ENCODE results near the gene SUPT5H.

The SUPT5H gene

DNA sequence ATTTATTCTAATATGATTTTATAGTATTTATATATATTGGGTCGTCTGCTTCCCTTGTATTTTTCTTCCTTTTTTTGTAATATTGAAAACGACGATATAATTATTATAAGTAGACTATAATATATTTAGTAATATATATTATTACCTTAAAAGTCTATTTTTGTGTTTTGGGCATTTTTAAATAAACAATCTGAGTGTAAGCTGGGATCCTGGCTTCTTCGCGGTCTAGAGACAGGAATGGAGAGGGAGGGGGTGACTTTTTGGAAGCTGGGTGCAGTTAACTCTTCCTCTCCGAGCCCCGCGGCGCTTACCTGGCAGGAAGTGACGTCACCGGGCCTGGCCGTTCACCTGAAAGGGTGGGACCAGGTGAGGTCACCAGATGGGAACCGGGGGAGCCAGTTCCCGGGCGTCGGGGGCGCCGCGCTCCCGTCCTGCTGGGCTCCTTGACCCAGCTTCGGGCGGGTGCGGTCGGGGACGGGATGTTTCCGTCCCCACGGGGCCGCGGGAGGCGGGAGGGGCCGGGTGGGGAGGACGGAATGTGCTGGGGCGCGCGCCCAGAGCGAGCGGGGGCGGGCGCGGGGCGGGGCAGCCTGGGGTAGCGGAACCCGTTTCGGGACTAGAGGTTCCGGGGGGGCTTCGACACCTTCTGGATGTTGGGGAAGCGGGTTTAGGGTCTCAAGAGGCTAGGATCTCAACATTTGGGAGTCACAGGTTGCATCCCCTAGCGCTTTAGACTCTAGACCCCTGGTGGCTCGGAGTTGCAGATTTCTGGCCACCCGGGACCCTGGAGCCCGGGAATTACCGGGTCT lies 36.0 kb upstream of the SUPT5H start:
- DNase-seq = peak; percentile 96

DNA sequence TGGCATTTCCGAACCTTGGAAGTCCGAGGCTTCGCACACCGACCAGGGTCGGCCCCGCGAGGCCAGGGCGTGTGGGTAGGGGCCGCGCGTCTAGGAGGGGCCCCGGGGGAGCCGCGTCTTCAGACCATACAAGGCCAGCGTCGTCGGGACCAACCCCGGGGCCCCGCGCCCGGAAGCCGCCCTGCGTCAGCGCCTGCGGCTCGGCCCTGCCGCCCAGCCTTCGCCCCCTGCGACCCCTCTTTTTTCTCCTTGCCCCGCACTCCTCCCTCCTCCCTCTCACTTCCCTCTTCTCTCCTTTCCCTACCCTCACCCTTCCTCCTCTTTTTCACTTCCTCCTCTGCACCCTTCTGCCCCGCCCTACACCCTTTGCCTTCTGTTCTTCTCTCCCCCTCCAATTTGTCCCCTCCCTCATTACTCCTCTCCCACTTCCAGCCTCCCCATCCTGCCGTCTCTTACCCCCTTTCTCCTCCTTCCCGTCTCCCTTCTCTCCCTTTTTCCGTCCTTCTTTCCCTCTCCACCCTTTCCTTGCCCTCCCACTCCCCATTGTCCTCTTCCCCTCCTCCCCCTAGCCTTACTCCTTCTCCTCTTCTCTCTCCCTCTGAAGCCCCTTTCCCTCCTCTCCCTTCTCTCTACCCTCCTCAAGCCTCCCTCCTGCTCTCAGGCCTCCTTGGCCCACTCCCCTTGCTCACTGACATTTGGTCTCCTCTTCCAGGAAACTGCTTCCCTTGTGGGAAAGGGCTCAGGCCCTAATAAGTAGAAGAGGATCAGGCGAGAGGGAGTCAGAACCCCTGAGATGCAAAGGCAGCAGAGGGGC lies 35.2 kb upstream of the SUPT5H start:
- DNase-seq = peak; percentile 92

DNA sequence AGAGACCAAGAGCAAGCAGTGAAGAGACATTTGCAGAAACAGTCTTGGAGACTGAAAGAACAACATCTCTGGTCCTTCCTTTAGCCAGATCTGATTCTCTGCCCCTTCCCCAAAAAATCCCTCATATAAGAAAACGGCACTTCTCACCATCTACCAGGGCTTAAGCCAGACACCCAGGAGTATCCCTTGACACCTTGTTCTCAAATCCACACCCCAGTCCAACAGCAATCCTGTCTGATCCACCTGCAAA lies 34.6 kb upstream of the SUPT5H start:
- no peak for DNase-seq

DNA sequence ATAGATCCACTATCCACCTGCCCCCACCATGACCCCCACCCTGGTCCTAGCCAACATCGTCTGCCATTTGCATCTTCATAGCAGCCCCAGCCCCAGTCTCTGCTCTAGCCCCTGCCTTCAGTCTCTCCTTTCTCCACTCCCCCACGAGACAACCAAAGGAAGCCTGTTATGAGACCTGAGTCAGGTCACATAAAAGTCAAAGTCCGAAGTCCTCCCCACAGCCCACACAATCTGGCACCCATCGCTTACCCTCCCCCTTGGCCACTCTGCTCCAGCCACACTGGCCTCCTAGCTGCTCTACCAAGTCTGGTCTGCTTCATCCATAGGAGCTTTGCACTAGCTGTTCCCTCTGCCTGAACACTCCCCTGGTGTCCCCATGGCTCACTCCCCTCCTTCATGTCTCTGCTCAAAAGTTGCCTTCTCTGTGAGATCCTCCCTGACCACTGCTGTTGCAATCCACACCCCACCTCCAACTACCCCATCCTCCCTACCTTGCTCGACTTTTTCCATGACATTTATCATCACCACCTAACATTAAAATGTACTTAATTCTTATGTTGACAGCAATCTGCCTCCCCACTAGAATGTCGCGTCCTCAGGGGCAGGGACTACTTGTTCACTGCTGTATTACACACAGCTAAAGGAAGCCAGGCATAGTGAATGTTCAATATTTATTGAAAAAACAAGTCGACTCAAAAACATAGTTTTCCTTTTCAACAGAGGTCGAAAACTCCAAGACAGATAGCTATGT lies 34.1 kb upstream of the SUPT5H start:
- DNase-seq = peak; percentile 77

DNA sequence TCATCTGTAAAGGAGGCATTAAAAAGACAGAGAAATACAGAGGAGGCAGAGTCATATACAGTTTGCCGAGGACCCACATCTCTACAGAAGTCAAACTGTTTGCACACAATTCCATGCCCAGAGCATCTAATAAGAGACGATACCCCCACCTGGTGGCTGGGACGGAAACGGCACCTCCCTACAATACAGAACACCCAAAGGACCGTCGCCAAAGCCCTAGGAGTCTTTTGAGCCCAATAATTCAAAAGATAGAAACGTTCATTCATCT lies 33.6 kb upstream of the SUPT5H start:
- DNase-seq = peak; percentile 91

DNA sequence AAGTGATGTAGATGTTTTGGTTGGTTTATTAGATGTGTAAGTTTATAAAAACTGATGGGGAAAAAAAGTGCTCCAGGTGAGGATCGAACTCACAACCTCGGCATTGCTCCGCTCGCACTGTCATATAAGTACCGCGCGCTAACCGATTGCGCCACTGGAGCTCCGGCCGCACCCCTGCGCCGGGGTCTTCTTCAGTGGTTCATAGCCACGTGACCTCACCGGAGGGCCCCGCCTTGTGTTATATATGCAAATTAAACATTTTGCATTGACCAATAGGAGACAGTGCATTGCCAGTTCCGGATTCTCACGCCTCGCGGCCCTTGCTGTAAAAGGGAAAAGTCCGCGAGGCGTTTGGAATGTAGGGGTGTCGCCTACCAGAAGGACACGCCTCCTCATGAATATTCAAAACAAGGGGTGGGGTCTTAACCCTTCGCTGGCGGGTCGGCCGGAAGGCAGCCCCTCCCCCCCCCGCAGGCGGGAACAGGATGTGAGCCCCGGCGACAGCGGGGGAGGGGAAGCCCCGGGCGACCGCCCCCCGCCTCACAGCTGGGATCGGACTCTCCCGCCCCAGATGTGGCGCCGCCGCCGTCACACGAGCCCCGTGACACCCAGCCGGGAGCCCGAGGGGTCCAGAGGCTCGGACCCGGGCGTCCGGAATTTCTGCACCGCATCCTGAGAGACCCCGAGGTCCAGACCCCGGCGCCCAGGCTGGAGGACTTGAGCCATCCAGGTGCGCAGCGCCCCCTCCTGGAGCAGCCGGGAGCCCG lies 33.1 kb upstream of the SUPT5H start, which contains the start of gene PLEKHG2:
Gene PLEKHG2, plus strand, starts transcription at position 570 of the 767 bp plus-strand sequence. CDS start 1,418 bp downstream, outside the sequence.
- peak; percentile 98 for DNase-seq

DNA sequence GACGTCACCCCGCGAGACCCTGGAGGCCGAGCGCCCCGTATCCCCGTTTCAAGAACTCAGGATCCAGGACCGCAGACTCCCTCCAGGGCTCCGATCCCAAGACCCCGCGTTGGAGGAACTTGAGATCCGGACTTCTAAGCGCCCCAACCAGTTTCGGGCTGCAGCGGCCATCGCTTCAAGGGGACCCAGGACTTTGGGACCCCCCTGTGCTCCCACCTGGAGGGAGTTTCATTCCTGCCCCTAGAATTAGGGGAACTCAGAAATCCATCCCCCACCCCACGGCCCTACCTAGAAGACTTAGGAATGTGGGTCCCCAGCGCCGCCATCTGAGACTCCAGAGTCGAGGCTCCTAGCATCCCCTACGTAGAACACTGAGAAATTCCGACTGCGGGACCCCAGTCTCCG lies 32.5 kb upstream of the SUPT5H start:
- no peak for DNase-seq

DNA sequence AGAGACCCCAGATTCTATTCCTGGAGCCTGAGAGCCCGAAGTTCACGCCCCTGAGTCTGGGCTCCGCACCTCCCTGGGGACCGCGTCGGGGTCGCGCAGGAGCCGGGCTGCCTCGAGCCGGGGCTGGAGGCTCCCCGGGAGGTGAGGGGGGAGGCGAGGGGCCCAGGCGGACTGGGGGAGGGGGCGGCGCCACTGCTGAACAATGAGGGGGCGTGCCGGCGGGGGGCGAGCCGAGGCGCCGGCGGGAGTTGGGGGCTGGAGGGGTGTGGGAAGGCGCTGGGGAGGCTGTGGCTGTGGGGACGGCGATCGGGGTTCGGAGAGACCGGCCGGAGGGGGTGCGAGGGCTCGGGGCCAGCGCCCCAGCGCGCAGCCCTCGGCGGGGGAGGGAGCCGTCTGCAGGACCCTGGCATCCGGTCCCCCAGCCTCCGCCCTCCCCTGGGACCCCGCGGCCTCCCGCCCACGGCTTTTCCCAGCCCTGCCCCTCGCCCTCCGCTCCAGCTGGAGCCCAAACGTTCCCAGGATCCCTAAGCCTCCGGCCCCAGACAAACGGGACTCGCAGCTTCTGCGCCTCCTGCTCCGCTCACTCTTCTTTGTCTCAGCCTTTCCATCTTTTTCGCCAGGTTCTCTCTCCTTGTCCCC lies 32.0 kb upstream of the SUPT5H start:
- peak; percentile 47 for DNase-seq

DNA sequence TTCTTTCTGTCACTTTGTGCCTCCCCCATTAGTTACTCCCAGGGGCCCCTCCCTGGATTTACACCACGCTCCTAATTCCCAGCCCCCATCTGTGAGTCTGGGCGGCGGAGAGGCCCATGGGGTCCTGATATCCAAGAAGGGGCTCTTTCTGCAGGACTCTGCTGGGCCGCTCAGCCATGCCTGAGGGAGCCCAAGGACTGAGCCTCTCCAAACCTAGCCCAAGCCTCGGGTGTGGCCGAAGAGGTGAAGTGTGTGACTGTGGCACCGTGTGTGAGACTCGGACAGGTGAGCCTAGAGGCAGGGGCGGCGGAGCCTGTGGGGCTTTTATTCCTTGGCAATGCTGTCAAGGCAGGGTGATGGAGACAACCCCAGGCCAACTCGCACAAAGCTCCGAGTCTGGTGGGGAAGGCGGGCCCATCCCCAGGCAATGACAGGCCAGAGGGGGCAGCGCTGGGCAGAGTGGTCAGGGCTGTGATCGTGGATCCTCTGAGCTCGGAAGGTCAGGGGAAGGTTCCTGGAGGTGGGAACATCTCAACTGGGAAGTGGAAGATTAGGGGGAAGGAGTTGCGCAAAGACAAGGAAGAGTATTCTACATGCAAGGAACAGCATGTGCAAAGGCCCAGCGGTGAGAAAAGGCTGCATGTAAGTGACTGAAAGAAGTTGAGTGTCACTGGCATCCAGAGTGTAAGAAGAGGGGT lies 31.3 kb upstream of the SUPT5H start:
- DNase-seq = no peak

DNA sequence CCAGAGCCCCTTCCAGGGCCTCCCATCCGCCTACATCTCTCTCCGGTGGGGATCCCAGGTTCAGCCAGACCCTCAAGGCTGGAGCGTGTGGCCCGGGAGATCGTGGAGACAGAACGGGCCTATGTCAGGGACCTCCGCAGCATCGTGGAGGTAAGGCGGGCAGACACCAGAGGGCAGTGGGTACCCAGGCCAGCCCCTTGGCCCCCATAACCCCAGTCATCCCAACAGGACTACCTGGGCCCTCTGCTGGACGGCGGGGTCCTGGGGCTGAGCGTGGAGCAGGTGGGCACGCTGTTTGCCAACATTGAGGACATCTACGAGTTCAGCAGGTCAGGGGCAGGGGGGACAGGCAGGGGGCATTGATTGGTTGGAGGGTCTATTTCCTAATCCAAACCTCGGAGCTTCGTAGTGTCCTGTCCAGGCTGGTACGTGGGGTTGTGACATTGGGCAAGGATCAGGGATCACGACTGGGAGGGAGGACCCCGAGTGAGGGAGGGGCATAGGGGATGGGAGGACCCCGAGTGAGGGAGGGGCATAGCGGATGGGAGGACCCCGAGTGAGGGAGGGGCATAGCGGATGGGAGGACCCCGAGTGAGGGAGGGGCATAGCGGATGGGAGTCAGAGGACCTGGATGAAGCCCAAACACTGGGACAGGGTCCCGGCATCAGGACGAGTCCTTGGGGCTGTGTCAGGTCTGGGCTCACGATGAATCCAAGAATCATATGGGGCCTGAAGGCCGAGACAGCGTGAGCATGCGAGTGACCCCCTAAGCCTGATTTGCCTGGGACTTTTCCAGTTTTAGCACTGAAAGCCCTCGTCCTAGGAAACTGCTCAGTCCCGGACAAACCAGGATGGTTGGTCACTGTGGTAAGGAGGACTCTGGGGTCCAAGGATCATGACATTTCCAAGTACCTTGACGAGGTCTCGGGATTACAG lies 30.0 kb upstream of the SUPT5H start:
- DNase-seq = no peak

DNA sequence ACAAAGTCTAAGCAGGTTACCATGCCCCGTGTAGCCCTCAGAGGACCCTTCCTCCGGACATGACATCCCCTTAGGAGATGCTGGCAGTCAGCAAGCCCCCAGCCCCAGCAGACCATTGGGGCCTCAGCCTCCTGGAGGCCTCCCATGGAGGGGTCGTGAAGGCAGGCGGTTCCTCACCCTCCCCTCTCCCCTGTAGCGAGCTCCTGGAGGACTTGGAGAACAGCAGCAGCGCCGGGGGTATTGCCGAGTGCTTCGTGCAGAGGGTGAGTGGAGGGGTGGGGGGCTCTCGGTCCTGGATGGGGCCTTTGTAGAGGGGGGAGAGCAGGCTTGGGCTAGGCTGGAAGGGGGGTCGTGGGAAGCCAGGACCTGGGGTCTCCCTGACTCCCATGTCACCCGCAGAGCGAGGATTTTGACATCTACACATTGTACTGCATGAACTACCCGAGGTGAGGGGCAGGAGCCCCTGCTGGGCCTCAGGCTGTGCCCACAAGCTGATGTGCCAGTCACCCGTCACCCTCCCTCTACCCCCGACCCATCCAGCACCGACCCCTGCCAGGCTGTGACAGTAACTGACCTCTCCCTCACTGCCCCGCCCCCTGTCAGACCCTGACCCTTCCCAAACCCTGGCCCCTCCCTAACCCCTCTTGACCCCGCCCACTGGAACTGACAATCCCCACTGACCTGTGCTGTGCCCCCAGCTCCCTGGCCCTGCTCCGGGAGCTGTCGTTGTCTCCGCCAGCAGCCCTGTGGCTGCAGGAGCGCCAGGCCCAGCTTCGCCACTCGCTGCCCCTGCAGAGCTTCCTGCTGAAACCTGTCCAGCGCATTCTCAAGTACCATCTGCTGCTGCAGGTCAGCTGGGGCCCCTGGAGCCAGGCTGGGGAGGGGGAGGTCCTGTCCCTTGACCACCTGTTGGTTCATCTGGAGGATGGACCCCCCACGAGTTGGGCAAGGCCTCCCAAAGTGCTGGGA lies 28.9 kb upstream of the SUPT5H start:
- DNase-seq = no peak

DNA sequence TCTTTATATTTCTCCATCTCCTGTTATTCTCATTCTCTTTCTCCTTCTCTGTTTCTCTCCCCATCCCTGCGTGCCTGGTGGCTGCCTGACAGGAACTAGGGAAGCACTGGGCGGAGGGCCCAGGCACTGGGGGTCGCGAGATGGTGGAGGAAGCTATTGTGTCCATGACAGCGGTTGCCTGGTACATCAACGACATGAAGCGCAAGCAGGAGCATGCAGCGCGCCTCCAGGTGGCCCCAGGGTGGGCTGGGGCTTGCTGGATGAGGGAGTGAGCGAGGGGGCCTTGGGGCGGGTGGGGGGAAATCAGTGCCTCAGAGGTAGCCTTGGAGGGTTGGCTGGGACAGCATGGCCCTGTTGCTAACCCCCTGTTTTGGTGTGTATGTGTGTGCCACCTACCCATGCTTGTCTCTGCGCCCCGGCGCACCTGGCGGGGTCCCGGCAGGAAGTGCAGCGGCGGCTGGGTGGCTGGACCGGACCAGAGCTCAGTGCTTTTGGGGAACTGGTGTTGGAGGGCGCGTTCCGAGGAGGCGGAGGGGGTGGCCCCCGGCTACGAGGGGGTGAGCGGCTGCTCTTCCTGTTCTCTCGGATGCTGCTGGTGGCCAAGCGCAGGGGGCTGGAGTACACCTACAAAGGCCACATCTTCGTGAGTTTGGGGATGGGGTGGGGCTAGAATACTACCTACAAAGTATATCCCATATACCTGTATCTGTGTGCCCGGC lies 27.8 kb upstream of the SUPT5H start:
- no peak for DNase-seq

DNA sequence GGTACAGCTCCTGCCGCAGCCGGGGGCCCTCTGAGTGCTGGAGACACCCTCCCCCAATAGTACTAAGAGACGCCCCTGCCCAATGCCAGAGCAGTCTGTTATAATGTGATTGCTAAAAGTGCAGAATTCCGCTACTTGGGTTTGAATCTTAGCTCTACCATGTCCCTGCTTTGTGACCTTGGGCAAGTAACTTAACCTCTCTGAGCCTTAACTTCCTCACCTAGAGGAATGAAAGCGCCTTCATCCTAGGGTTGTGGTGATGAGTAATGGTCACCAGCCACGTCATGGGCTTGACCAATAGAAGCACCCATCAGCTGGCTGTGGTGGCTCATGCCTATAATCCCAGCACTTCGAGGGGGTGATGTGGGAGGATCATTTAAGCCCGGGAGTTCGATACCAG lies 26.4 kb upstream of the SUPT5H start:
- no peak for DNase-seq

DNA sequence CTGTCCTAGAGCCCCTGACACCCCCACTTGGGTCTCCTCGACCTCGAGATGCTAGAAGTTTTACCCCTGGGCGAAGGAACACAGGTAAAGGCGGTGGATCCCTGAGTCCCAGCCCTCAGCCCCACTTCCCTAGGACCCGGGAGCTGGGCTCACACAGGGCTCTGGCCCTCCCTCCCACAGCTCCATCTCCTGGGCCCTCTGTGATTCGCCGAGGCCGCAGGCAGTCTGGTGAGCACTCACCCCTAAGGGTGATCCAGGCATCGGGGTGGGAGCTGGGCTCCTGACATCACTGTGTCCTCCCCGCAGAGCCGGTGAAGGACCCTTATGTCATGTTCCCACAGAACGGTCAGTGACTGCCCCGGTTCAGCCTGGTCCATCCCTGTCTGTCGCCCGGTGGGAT lies 24.6 kb upstream of the SUPT5H start:
- no peak for DNase-seq

DNA sequence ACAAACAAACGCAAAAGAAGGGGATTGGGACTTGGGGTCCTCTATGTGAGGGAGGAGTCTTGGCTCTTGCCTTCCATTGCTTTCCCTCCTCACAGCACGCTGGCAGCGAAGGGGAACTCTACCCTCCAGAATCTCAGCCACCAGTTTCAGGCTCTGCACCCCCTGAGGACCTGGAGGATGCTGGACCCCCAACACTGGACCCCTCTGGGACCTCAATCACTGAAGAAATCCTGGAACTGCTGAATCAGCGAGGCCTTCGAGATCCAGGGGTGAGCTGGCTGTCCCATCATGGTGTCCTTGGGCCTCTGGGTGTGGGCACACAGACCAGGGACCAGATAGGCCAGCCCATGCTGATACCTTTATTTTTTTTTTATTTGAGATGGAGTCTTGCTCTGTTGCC lies 23.4 kb upstream of the SUPT5H start:
- no peak for DNase-seq

DNA sequence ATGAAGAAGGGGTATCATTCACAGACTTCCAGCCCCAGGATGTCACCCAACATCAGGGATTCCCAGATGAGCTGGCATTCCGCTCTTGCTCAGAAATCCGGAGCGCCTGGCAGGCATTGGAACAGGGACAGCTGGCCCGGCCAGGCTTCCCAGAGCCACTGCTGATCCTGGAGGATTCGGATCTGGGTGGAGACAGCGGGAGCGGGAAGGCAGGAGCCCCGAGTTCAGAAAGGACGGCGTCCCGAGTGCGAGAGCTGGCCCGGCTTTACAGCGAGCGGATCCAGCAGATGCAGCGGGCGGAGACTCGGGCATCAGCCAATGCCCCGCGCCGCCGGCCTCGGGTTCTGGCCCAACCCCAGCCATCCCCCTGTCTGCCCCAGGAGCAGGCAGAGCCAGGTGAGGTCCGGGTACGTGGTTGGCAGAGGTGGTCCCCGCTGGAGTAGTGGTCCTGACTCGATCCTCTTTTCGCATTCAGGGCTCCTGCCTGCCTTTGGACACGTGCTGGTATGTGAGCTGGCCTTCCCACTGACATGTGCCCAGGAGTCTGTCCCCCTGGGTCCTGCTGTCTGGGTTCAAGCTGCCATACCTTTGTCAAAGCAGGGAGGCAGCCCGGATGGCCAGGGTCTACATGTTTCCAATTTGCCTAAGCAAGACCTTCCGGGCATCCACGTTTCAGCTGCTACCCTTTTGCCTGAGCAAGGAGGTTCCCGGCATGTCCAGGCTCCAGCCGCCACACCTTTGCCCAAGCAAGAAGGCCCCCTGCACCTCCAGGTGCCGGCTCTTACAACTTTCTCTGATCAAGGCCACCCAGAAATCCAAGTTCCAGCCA lies 21.9 kb upstream of the SUPT5H start:
- no peak for DNase-seq

DNA sequence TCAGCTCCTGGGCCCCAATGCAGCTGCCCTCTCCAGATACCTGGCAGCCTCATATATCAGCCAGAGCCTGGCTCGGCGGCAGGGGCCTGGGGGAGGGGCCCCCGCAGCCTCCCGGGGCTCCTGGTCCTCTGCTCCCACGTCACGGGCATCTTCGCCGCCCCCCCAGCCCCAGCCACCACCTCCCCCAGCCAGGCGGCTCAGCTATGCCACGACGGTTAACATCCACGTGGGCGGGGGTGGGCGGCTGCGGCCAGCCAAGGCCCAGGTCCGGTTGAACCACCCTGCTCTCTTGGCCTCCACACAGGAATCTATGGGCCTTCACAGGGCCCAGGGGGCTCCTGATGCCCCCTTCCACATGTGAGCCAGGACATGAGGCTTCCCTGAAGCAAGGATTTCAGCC lies 20.4 kb upstream of the SUPT5H start:
- no peak for DNase-seq

DNA sequence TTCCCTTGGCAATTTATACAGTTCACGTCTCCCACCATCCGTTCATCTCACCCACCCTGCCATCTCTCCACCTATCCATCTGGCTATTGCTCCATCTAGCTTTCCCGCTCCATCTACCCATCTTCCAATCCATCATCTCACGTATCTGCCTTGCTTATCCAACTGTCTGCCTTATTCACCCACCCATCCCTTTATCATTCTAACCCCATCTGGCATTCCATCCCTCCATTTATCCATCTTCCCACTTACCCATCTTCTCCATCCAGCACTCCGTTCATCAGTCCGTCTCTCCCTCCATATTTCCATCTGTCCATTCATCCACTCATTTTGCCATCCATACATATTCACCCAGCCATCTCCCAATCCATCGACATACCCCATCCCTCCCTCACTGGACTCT lies 19.6 kb upstream of the SUPT5H start:
- no peak for DNase-seq

Data from CD4-positive, alpha-beta T cell treated with Interferon gamma for 1 hour (primary cell).